B cell (primary cell): ENCODE data around the gene EEF1AKMT2.
"Not testable (repeated sequence)": the region's sequence is repeated elsewhere in the genome, so short reads cannot be mapped to it uniquely, and the experiment has no call there.

Experiments
- CTCF ChIP-seq: fragments of 200-600 bp; IDR thresholded peaks from one replicate; pipeline ENCODE4 v1.8.0; 2022; ENCODE audit warnings: antibody characterized with exemption, mild to moderate bottlenecking
- EZH2 ChIP-seq: IDR thresholded peaks from 2 replicates; pipeline ENCODE4 v1.6.1; 2012; ENCODE audit warnings: borderline replicate concordance, low read depth, mild to moderate bottlenecking, moderate library complexity, low read length; ENCODE audit not compliant: insufficient read depth, poor library complexity, severe bottlenecking

GRCh38 chr10:124746447-124746846 is 45.2 kb downstream of the EEF1AKMT2 start:
- not testable (repeated sequence) for TF ChIP-seq CTCF, EZH2
